Neural cell (in vitro differentiated cells): ENCODE data around the gene RPL35A. TPM values are rescaled to one million over a fixed set of nuclear protein-coding genes. Genes with fewer than 3 reads are reported as not detected.
"Not testable (repeated sequence)": the region's sequence is repeated elsewhere in the genome, so short reads cannot be mapped to it uniquely, and the experiment has no call there.

Experiments used
- H2AFZ ChIP-seq: fragments of 200-600, 300-800 bp; sonication (generic), shearing (Covaris generic); 2 replicates; pipeline ENCODE4 v1.6.0; 2014; ENCODE audit warnings: low read depth, mild to moderate bottlenecking, antibody characterized with exemption, low read length, moderate library complexity
- H3F3A ChIP-seq: fragments of 200-600 bp; shearing (Covaris generic); 2 replicates; pipeline ENCODE4 v1.6.1; 2016; ENCODE audit warnings: mild to moderate bottlenecking, moderate library complexity, mixed read lengths, antibody characterized with exemption, low read length; ENCODE audit not compliant: insufficient read depth, poor library complexity, severe bottlenecking
- H3K27ac ChIP-seq: fragments of 200-600, 300-800 bp; sonication (generic), shearing (Covaris generic); 2 replicates; pipeline ENCODE4 v1.5.1; 2014; ENCODE audit warnings: mild to moderate bottlenecking, low read length, moderate library complexity
- H3K27me3 ChIP-seq: fragments of 300-800, 200-600 bp; sonication (generic), shearing (Covaris generic); 2 replicates; pipeline ENCODE4 v1.6.0; 2014; ENCODE audit warnings: mild to moderate bottlenecking, low read depth, low read length, moderate library complexity; ENCODE audit not compliant: insufficient read depth
- H3K36me3 ChIP-seq: fragments of 300-800, 200-600 bp; sonication (generic), shearing (Covaris generic); 2 replicates; pipeline ENCODE4 v1.5.1; 2014; ENCODE audit warnings: mild to moderate bottlenecking, antibody characterized with exemption, low read length, moderate library complexity; ENCODE audit not compliant: insufficient read depth
- H3K4me2 ChIP-seq: fragments of 300-800, 200-600 bp; sonication (generic), shearing (Covaris generic); 2 replicates; pipeline ENCODE4 v1.6.0; 2014; ENCODE audit warnings: mild to moderate bottlenecking, low read length
- H3K4me3 ChIP-seq: fragments of 300-800, 200-600 bp; sonication (generic), shearing (Covaris generic); 2 replicates; pipeline ENCODE4 v1.5.1; 2014; ENCODE audit warnings: mild to moderate bottlenecking, low read length, moderate library complexity
- H3K79me2 ChIP-seq: fragments of 200-600 bp; shearing (Covaris generic); replicated peaks from 2 replicates; pipeline ENCODE4 v1.6.0; 2014; ENCODE audit warnings: mild to moderate bottlenecking, low read length, moderate library complexity; ENCODE audit not compliant: insufficient read depth
- H3K9ac ChIP-seq: fragments of 300-800, 200-600 bp; sonication (generic), shearing (Covaris generic); 2 replicates; pipeline ENCODE4 v1.6.1; 2016; ENCODE audit warnings: mild to moderate bottlenecking, low read length, mixed read lengths
- H3K9me2 ChIP-seq: fragments of 200-600 bp; shearing (Covaris generic); 2 replicates; pipeline ENCODE4 v1.6.1; 2016; ENCODE audit warnings: mild to moderate bottlenecking, low read length, mixed read lengths; ENCODE audit not compliant: insufficient read depth
- H3K9me3 ChIP-seq: fragments of 200-600, 300-800 bp; sonication (generic), shearing (Covaris generic); 2 replicates; pipeline ENCODE4 v1.6.1; 2016; ENCODE audit warnings: mild to moderate bottlenecking, mixed run types, low read length, moderate library complexity, mixed read lengths
- H4K20me1 ChIP-seq: fragments of 200-600 bp; shearing (Covaris generic); 2 replicates; pipeline ENCODE4 v1.6.1; 2016; ENCODE audit warnings: mild to moderate bottlenecking, mixed run types; ENCODE audit not compliant: insufficient read depth
- CTCF ChIP-seq: fragments of 450-650 bp; IDR thresholded peaks from 2 replicates; pipeline ENCODE4 v1.5.1; 2014; ENCODE audit warnings: antibody characterized with exemption, mild to moderate bottlenecking, moderate library complexity; ENCODE audit not compliant: poor library complexity, severe bottlenecking
- EP300 ChIP-seq: fragments of 450-650 bp; conservative IDR thresholded peaks from 2 replicates; pipeline ENCODE4 v1.6.1; 2014; ENCODE audit warnings: antibody characterized with exemption, mild to moderate bottlenecking, moderate library complexity; ENCODE audit not compliant: poor library complexity, severe bottlenecking
- EZH2 ChIP-seq: fragments of 200-600, 300-800 bp; shearing (Covaris generic), sonication (generic); IDR thresholded peaks from 2 replicates; pipeline ENCODE4 v1.6.1; 2014; ENCODE audit warnings: antibody characterized with exemption, low read length, borderline replicate concordance, mild to moderate bottlenecking; ENCODE audit not compliant: insufficient read depth, poor library complexity, severe bottlenecking
- MXI1 ChIP-seq: fragments of 450-650 bp; conservative IDR thresholded peaks from 2 replicates; pipeline ENCODE4 v1.6.1; 2014; ENCODE audit warnings: antibody characterized with exemption, mild to moderate bottlenecking; ENCODE audit not compliant: poor library complexity, severe bottlenecking
- POLR2AphosphoS5 ChIP-seq: IDR thresholded peaks from 2 replicates; pipeline ENCODE4 v1.6.1; 2012
- RAD21 ChIP-seq: fragments of 450-650 bp; conservative IDR thresholded peaks from 2 replicates; pipeline ENCODE4 v1.6.1; 2014; ENCODE audit warnings: antibody characterized with exemption, mild to moderate bottlenecking, moderate library complexity
- REST ChIP-seq: IDR thresholded peaks from 2 replicates; pipeline ENCODE4 v1.6.1; 2012; ENCODE audit warnings: borderline replicate concordance
- SMC3 ChIP-seq: fragments of 450-650 bp; conservative IDR thresholded peaks from 2 replicates; pipeline ENCODE4 v1.6.1; 2014; ENCODE audit warnings: antibody characterized with exemption, mild to moderate bottlenecking, moderate library complexity; ENCODE audit not compliant: poor library complexity
- TAF1 ChIP-seq: IDR thresholded peaks from 2 replicates; pipeline ENCODE4 v1.6.1; 2012; ENCODE audit warnings: low read depth
- polyA plus RNA-seq: library from polyadenylated mRNA; depleted of rRNA; stranded (reverse); fragments of >200 nt; gene quantifications from 2 replicates; pipeline ENCODE4 v1.2.3, GENCODE V29; 2014

The RPL35A gene
- polyA plus RNA-seq, 1 donor from 2014 or later: 1,553 TPM

DNA sequence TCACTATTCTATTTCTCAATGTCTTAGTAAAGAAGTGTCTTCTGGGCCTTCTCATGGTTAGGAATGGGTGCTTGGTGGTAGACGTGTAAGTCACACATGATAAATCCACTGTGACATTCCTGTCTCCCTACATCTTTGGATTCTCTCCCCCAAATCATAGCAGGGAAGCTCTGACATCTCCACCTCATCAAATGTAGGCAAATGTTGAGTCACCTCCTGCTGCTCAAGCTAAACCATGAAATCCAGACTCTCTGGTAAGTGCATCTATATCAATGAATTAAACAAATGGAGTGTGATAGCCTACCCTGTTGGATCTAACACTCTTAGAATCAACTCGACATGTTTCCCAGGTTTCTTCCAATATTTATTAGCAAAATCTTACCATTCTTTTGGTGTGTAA is 42.8 kb upstream of the RPL35A start:
- H2AFZ ChIP-seq: no peak overlapping the region
- H3K36me3 ChIP-seq: no peaks in the 10 kb centered on the region
- no peaks in the 10 kb centered on the region for H3K27me3 ChIP-seq
- no peaks in the 10 kb centered on the region for H4K20me1 ChIP-seq
- no peak for TF ChIP-seq EP300
- no peak for TF ChIP-seq CTCF
- TF ChIP-seq RAD21: no peak
- TF ChIP-seq TAF1: no peak
- no peak for TF ChIP-seq POLR2AphosphoS5
- no peak for TF ChIP-seq REST
- TF ChIP-seq MXI1: no peak
- no peak for TF ChIP-seq EZH2
- no peak for TF ChIP-seq SMC3
- no peak overlapping the region for H3K9ac ChIP-seq
- no peak overlapping the region for H3K4me3 ChIP-seq
- H3K4me2 ChIP-seq: no peak overlapping the region
- H3F3A ChIP-seq: no peaks in the 10 kb centered on the region
- no peaks in the 10 kb centered on the region for H3K9me3 ChIP-seq
- no peak overlapping the region for H3K27ac ChIP-seq
- H3K9me2 ChIP-seq: no peaks in the 10 kb centered on the region
- no peaks in the 10 kb centered on the region for H3K79me2 ChIP-seq

GRCh38 chr3:197908550-197908949 is 41.4 kb upstream of the RPL35A start:
- H3K27ac ChIP-seq, H2AFZ ChIP-seq, H3K27me3 ChIP-seq, H3K36me3 ChIP-seq, H3K4me2 ChIP-seq, H3K9ac ChIP-seq, H3K4me3 ChIP-seq, H3K9me2 ChIP-seq, H3K9me3 ChIP-seq, H4K20me1 ChIP-seq, H3K79me2 ChIP-seq, H3F3A ChIP-seq: not testable (repeated sequence)
